Gastrocnemius medialis (tissue), 4 donors: ENCODE results near the gene STK17B.

ENCODE experiments used
- CTCF ChIP-seq, 5 experiments: fragments of 450-650 bp in 3 of 5; fragments of 200-600 bp in 2 of 5; sonication (generic) in 2 of 5; IDR thresholded peaks in 4 of 5; conservative IDR thresholded peaks in 1 of 5; 1 replicate in 4 of 5; 2 replicates in 1 of 5; pipeline ENCODE4 v1.5.1; 2016 to 2019; ENCODE audit warnings: antibody characterized with exemption in 5 of 5, mild to moderate bottlenecking in 3 of 5, moderate library complexity in 3 of 5
- POLR2A ChIP-seq, 2 donors: fragments of 450-650 bp; IDR thresholded peaks; one replicate each; pipeline ENCODE4 v1.6.1; 2017; ENCODE audit warnings: antibody characterized with exemption in 2 of 2, mild to moderate bottlenecking in 2 of 2, moderate library complexity in 2 of 2

DNA sequence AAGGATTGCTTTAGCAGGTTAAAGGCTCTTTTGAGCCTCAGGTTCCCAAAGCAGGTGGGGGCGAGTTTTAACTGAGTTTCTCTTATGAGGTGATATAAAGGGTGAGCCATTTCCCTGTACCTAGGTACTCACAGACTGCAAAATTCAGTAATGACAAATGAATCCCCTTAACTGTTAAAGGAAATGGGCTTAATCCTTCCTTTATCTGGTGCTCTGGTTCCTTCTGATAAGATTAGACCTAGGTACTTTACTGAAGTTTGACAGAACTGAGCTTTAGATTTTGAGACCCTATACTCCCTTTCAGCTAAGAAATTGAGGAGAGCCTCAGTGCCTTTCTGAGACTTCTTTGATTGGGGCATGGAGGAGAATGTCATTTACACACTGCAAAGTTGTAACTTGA, 42.6 kb downstream of the STK17B start:
- TF ChIP-seq CTCF (IDR thresholded peaks at IDR 0.05 in 4 of 5, conservative IDR thresholded peaks at IDR 0.05 in 1 of 5) (no peak), POLR2A (IDR thresholded peaks at IDR 0.05) (no peak)
